Measurements from ENCODE around the gene PSMD6.

The PSMD6 gene

DNA sequence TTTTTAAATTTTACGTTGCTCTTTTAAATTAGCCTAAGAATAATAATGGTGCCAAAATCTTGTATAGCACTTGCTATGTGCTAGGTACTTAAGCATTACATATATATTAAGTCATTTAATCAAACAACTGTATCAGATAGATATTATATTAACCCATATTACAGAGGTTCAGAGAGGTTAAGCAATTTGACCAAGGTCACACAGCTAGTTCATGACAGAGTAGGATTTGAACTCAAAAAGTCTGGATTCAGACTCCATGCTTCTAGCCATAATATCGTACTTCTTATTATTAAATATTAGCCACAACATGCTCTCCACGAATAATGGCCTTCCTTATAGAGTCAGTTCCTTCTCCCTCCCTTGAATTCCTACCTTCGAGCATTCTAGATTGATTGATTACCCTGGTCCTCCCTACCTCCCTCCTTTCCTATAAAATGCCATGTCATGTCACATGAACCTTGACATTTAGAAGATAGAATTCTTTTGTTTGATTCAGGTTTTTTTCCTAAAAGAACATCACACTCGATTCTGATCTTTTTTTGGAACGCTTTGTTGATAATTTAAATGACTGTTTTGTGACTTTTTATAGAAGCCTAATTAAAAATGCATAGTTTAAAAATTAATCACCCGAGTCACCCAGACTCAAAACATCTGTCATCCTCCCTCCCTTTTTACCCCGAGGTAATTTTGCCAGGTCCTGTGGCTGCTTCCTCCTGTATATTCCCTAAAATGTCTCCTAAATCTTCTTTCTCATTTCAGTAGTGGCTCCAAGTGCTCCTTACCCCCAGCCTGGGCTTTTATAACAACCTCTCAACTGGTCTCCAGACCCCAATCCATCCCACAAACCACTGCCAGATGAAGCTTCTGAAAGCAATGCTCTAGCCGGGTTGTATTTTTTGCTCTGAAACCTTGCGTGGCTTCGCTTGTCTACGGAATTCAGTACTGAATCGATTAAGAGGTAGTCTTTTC is 8.5 kb upstream of the PSMD6 start:
- no peak overlapping the region for H3K27ac ChIP-seq
- TF ChIP-seq ZFX (IDR thresholded peaks at IDR 0.05), result no peak
- TF ChIP-seq, protein P1, sequence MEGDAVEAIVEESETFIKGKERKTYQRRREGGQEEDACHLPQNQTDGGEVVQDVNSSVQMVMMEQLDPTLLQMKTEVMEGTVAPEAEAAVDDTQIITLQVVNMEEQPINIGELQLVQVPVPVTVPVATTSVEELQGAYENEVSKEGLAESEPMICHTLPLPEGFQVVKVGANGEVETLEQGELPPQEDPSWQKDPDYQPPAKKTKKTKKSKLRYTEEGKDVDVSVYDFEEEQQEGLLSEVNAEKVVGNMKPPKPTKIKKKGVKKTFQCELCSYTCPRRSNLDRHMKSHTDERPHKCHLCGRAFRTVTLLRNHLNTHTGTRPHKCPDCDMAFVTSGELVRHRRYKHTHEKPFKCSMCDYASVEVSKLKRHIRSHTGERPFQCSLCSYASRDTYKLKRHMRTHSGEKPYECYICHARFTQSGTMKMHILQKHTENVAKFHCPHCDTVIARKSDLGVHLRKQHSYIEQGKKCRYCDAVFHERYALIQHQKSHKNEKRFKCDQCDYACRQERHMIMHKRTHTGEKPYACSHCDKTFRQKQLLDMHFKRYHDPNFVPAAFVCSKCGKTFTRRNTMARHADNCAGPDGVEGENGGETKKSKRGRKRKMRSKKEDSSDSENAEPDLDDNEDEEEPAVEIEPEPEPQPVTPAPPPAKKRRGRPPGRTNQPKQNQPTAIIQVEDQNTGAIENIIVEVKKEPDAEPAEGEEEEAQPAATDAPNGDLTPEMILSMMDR (conservative IDR thresholded peaks at IDR 0.05), result no peak

DNA sequence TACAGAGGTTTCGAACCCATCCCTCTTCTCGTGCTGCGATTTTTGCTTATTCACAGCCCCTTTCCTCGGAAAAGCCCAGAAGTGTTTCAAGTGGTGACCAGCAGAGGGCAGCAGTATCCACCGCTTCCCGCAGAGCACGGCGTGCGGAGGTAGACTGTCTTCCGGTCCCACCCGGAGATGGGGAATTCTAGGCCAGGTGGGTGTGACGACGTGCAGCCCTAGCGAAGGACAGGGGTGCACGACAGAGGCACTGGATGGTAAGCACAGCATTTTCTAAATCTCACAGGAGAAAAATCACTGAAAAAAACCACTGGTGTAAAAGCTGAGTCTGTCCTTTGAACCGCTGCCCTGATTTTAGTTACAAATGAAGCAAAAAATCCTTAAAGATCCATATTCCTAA is 7.4 kb upstream of the PSMD6 start:
- no peak for TF ChIP-seq ZFX (IDR thresholded peaks at IDR 0.05)
- TF ChIP-seq, protein P1 (conservative IDR thresholded peaks at IDR 0.05), result peak; percentile 85
- H3K27ac ChIP-seq, result no peak overlapping the region

GRCh38 chr3:64029287-64029686 is 6.0 kb upstream of the PSMD6 start:
- no peak overlapping the region for H3K27ac ChIP-seq
- TF ChIP-seq, protein P1 (conservative IDR thresholded peaks at IDR 0.05), result no peak
- no peak for TF ChIP-seq ZFX (IDR thresholded peaks at IDR 0.05)

GRCh38 chr3:64028754-64029153 is 5.5 kb upstream of the PSMD6 start:
- TF ChIP-seq, protein P1 (conservative IDR thresholded peaks at IDR 0.05), result no peak
- TF ChIP-seq ZFX (IDR thresholded peaks at IDR 0.05), result no peak
- H3K27ac ChIP-seq, result no peak overlapping the region

DNA sequence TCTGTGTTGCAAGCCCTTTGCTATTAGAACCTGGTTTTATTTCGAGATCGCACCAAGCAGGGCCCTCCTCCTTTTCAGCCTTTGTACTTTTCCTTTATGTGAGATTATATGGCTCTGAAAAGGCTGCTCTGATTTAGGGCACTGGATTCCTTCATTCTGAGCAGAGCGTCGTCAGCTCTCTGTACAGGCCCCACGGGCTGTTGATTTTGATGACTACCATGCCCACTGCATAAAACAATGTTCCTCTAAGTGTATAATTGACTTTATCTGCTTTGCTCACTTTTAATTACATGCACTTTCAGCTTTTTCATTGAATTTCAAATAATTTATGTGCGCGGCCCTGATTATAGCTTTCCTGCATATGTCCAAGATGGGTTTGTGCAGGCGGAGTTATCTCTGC is 4.4 kb upstream of the PSMD6 start:
- no peak overlapping the region for H3K27ac ChIP-seq
- TF ChIP-seq ZFX (IDR thresholded peaks at IDR 0.05), result no peak
- TF ChIP-seq, protein P1 (conservative IDR thresholded peaks at IDR 0.05), result no peak

GRCh38 chr3:64026346-64026745 is 3.1 kb upstream of the PSMD6 start:
- no peak overlapping the region for H3K27ac ChIP-seq
- no peak for TF ChIP-seq ZFX (IDR thresholded peaks at IDR 0.05)
- TF ChIP-seq, protein P1 (conservative IDR thresholded peaks at IDR 0.05), result no peak

- TF ChIP-seq, protein P1 (conservative IDR thresholded peaks at IDR 0.05), result no peak
- TF ChIP-seq ZFX (IDR thresholded peaks at IDR 0.05), result no peak
- no peak overlapping the region; the same call in 1 of the 2 replicates for H3K27ac ChIP-seq
Measured at GRCh38 chr3:64023861-64024223, 548 bp upstream of the PSMD6 start.

All from C4-2B (cell line).